ENCODE data around the gene FARS2.

Gene FARS2

GRCh38 chr6:5747379-5747778 lies 486.1 kb downstream of the FARS2 start:
- no peak for DNase-seq (ENCODE audit: low spot score)
- no peak for TF ChIP-seq CTCF (IDR thresholded peaks at IDR 0.05)
- Histone ChIP-seq H3K27ac (no peak overlapping the region), H3K4me3 (no peak overlapping the region)

GRCh38 chr6:5749016-5749650 lies 487.8 kb downstream of the FARS2 start:
- no peak overlapping the region for H3K4me3 ChIP-seq
- DNase-seq (ENCODE audit: low spot score), result no peak
- no peak for TF ChIP-seq CTCF (IDR thresholded peaks at IDR 0.05)
- no peak overlapping the region for H3K27ac ChIP-seq

GRCh38 chr6:5749651-5750215 lies 488.4 kb downstream of the FARS2 start:
- TF ChIP-seq CTCF (IDR thresholded peaks at IDR 0.05), result no peak
- Histone ChIP-seq H3K4me3 (no peak overlapping the region), H3K27ac (no peak overlapping the region)
- no peak for DNase-seq (ENCODE audit: low spot score)

- no peak overlapping the region for H3K4me3 ChIP-seq
- TF ChIP-seq CTCF (IDR thresholded peaks at IDR 0.05), result no peak
- no peak overlapping the region for H3K27ac ChIP-seq
- peak; percentile 35 for DNase-seq (ENCODE audit: low spot score)
These were observed 490.4 kb downstream of the FARS2 start for GRCh38 chr6:5751525-5752390.

GRCh38 chr6:5752391-5752680 lies 491.0 kb downstream of the FARS2 start:
- peak; percentile 31 for DNase-seq (ENCODE audit: low spot score)

GRCh38 chr6:5753209-5753608 lies 491.9 kb downstream of the FARS2 start:
- TF ChIP-seq CTCF (IDR thresholded peaks at IDR 0.05), result no peak
- no peak overlapping the region for H3K27ac ChIP-seq
- peak; percentile 8 for DNase-seq (ENCODE audit: low spot score)
- no peak overlapping the region for H3K4me3 ChIP-seq

More at GRCh38 chr6:5752391-5752680, 491.0 kb downstream of the FARS2 start:
- Histone ChIP-seq H3K4me3 (no peak overlapping the region), H3K27ac (no peak overlapping the region)
- no peak for TF ChIP-seq CTCF (IDR thresholded peaks at IDR 0.05)

Measured in coronary artery (tissue), 2 donors.